Measurements from ENCODE around the gene ANKRD50. TPM values are rescaled to one million over a fixed set of nuclear protein-coding genes. Genes with fewer than 3 reads are reported as not detected.

ANKRD50 gene
- total and polyA plus RNA-seq, 2 of the 4 experiments (the other 2 are of a cell fraction) = 8.1 to 35.3 TPM

DNA sequence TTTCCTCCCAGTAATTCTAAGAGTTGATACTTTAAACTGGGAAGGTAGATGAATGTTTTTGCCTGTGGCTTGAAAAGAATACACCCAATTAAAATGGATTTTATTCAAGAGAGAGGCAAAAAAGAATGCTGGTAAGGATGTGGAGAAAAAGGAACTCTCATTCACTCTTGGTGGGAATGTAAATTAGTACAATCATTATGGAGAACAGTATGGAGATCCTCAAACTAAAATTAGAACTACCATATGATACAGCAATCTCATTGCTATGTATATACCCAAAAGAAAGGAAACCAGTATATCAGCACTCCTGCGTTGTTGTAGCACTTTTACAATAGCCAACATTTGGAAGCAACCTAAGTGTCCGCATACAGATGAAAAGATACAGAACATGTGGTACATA lies 75.2 kb downstream of the ANKRD50 start:
- Histone ChIP-seq H2AK9ac (replicated peaks; ENCODE audit: low read depth, low read length, poor library complexity) (no peak overlapping the region), H2BK5ac (ENCODE audit: low read depth, low read length, poor library complexity, severe bottlenecking) (no peak overlapping the region), H2AK5ac (ENCODE audit: low read depth, low read length) (no peak overlapping the region), H3K4me2 (ENCODE audit: low read depth, low read length) (no peak overlapping the region), H3K56ac (ENCODE audit: extremely low read depth, insufficient read depth, low read length) (no peak overlapping the region), H3K23ac (ENCODE audit: low read depth, low read length) (no peak overlapping the region), H3K9me3 (ENCODE audit: control insufficient read depth, insufficient read depth, low read length) (no peaks in the 10 kb centered on the region), H3K4me3 (ENCODE audit: insufficient read depth, low read depth, low read length) (no peak overlapping the region), H2BK120ac (ENCODE audit: low read depth, low read length) (no peak overlapping the region), H3K79me1 (ENCODE audit: low read depth in 1 of 2, low read length in 2 of 2) (no peaks in the 10 kb centered on the region), H2BK20ac (ENCODE audit: low read depth, low read length) (no peak overlapping the region), H3K14ac (replicated peaks; ENCODE audit: low read depth, low read length) (no peak overlapping the region), H3K18ac (ENCODE audit: low read depth, low read length) (no peak overlapping the region), H2BK15ac (ENCODE audit: low read depth, low read length) (no peak overlapping the region), H4K20me1 (ENCODE audit: insufficient read depth, low read length) (no peaks in the 10 kb centered on the region), H3K36me3 (ENCODE audit: control insufficient read depth, insufficient read depth, low read length) (no peaks in the 10 kb centered on the region), H3K27me3 (ENCODE audit: control insufficient read depth, insufficient read depth, low read length) (no peaks in the 10 kb centered on the region), H4K91ac (ENCODE audit: insufficient read depth, low read depth, low read length) (no peak overlapping the region), H4K8ac (ENCODE audit: low read depth in 2 of 2, low read length in 2 of 2) (no peak overlapping the region), H2AFZ (replicated peaks; ENCODE audit: low read length, poor library complexity) (no peak overlapping the region), H3K9me1 (ENCODE audit: insufficient read depth, low read length) (no peaks in the 10 kb centered on the region), H3K9ac (ENCODE audit: low read depth, low read length) (no peak overlapping the region), H3K27ac (ENCODE audit: insufficient read depth, low read length) (no peak overlapping the region), H4K5ac (ENCODE audit: low read depth, low read length) (no peak overlapping the region), H3K4ac (ENCODE audit: low read depth, low read length) (no peak overlapping the region), H3K4me1 (ENCODE audit: control insufficient read depth, insufficient read depth, low read length) (no peaks in the 10 kb centered on the region)
- CTCF ChIA-PET = no interaction called here
- dilution Hi-C loops (cut with HindIII; ENCODE audit: low sequenced_read_pairs, unreplicated experiment) (no loop called here), intact Hi-C loops (cut with micrococcal nuclease) (no loop called here), in situ Hi-C loops (cut with MboI; ENCODE audit: low sequenced_read_pairs) (no loop called here)
- TF ChIP-seq, protein P1, sequence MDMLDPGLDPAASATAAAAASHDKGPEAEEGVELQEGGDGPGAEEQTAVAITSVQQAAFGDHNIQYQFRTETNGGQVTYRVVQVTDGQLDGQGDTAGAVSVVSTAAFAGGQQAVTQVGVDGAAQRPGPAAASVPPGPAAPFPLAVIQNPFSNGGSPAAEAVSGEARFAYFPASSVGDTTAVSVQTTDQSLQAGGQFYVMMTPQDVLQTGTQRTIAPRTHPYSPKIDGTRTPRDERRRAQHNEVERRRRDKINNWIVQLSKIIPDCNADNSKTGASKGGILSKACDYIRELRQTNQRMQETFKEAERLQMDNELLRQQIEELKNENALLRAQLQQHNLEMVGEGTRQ (IDR thresholded peaks at IDR 0.05; ENCODE audit: low read depth, low read length) = no peak
- no TSS peak for BruUV-seq (replicated peaks)
- POLR2A ChIA-PET (ENCODE audit: unreplicated experiment) = no interaction called here
- no peak for DNase-seq
- WGBS, 2 experiments (ENCODE audit: extremely low coverage in 2 of 2, insufficient read length in 1 of 2) = no CpG with 5 or more reads among the region's 2 CpGs
- no peak for ATAC-seq (ENCODE audit: low read depth)

Data from IMR-90 (cell line).